Measurements from ENCODE around the gene IQCH. TPM values are rescaled to one million over a fixed set of nuclear protein-coding genes. Genes with fewer than 3 reads are reported as not detected.

IQCH gene
- total RNA-seq, 1 experiment from 2014 or later = 2.4 TPM

DNA sequence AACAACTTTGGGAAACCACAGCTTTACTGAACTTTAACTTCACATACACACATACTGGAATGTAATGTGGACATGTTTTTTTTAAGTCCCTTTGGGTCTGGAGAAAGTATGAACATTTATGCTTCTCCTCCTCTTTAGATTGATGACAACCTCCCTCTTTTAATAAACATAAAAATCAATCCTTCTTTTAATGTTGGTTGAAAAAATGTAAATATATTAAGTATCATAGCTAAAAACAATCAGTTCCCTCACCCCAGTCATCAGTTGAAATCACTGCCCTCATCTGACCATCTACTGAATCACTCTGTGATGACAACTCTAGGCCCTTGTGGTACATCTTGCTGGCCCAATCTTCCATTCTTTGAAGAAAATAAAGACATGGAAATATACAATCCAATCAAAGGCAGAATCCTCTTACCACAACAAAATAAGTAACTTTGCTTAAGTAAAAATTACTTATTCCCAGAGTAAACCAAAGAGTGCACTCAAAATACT lies 6.5 kb upstream of the IQCH start:
- Mint-ChIP-seq H3K27ac (ENCODE audit: unreplicated experiment) (no peak overlapping the region), H3K4me3 (ENCODE audit: unreplicated experiment) (no peak overlapping the region)
- intact Hi-C loops (cut with micrococcal nuclease; ENCODE audit: unreplicated experiment) = no loop called here

DNA sequence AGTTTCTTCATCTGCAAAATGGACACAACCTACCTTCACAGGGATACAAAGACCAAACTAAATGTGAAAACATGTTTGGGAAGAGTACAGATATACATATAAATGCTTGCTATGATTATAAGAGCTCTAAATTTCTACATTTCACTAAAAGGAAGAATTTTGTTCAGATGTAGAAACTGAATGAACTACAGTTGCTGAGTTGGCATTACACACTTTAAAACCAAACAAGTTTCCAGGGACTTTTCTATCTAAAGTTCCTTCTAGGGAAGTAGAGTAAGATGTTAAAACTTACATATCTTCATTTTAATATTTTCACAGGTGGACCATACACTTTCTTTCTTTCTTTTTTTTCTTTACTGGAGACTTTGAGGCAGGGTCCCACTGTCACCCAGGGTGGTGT lies 4.8 kb upstream of the IQCH start:
- no peaks in the 10 kb centered on the region; the same call in 1 of the 2 replicates for H3K9me3 ChIP-seq
- ChIA-PET POLR2A (no interaction called here), CTCF (no interaction called here)
- Mint-ChIP-seq H3K36me3 (ENCODE audit: insufficient read depth, unreplicated experiment) (peaks cover 9% of the 10 kb centered on the region), H3K27me3 (ENCODE audit: insufficient read depth, unreplicated experiment) (no peaks in the 10 kb centered on the region), H3K4me3 (ENCODE audit: unreplicated experiment) (no peak overlapping the region), H3K27ac (ENCODE audit: unreplicated experiment) (no peak overlapping the region), H3K9me3 (ENCODE audit: unreplicated experiment) (peaks cover 9% of the 10 kb centered on the region), H3K4me1 (ENCODE audit: low read depth, unreplicated experiment) (peaks cover 6% of the 10 kb centered on the region)
- H3K4me3 ChIP-seq (ENCODE audit: low read depth, low read length) = no peak overlapping the region
- TF ChIP-seq, protein P1, sequence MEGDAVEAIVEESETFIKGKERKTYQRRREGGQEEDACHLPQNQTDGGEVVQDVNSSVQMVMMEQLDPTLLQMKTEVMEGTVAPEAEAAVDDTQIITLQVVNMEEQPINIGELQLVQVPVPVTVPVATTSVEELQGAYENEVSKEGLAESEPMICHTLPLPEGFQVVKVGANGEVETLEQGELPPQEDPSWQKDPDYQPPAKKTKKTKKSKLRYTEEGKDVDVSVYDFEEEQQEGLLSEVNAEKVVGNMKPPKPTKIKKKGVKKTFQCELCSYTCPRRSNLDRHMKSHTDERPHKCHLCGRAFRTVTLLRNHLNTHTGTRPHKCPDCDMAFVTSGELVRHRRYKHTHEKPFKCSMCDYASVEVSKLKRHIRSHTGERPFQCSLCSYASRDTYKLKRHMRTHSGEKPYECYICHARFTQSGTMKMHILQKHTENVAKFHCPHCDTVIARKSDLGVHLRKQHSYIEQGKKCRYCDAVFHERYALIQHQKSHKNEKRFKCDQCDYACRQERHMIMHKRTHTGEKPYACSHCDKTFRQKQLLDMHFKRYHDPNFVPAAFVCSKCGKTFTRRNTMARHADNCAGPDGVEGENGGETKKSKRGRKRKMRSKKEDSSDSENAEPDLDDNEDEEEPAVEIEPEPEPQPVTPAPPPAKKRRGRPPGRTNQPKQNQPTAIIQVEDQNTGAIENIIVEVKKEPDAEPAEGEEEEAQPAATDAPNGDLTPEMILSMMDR (IDR thresholded peaks at IDR 0.05; ENCODE audit: insufficient read depth in 1 of 2, low read depth in 1 of 2, low read length in 1 of 2, severe bottlenecking in 1 of 2, unreplicated experiment in 1 of 2) = no peak
- H3K4me1 ChIP-seq = no peaks in the 10 kb centered on the region; the same call in 1 of the 2 replicates
- intact Hi-C loops (cut with micrococcal nuclease; ENCODE audit: unreplicated experiment) = no loop called here
- H3K27me3 ChIP-seq (replicated peaks; ENCODE audit: control insufficient read depth, insufficient read depth, low read length) = no peaks in the 10 kb centered on the region
- BruUV-seq (replicated peaks) = no TSS peak
- DNase-seq = no peak
- no peaks in the 10 kb centered on the region for H3K36me3 ChIP-seq (ENCODE audit: control insufficient read depth, insufficient read depth, low read length)

More for the DNA sequence above, 6.5 kb upstream of the IQCH start:
- ChIA-PET CTCF (no interaction called here), POLR2A (no interaction called here)
- H3K4me3 ChIP-seq (ENCODE audit: low read depth, low read length) = no peak overlapping the region
- H3K9me3 ChIP-seq = no peaks in the 10 kb centered on the region; the same call in 1 of the 2 replicates
- H3K27me3 ChIP-seq (replicated peaks; ENCODE audit: control insufficient read depth, insufficient read depth, low read length) = no peaks in the 10 kb centered on the region
- no peaks in the 10 kb centered on the region for H3K36me3 Mint-ChIP-seq (ENCODE audit: insufficient read depth, unreplicated experiment)
- BruUV-seq (replicated peaks) = no TSS peak
- H3K36me3 ChIP-seq (ENCODE audit: control insufficient read depth, insufficient read depth, low read length) = no peaks in the 10 kb centered on the region
- no peak for DNase-seq
- TF ChIP-seq, protein P1 (IDR thresholded peaks at IDR 0.05; ENCODE audit: insufficient read depth in 1 of 2, low read depth in 1 of 2, low read length in 1 of 2, severe bottlenecking in 1 of 2, unreplicated experiment in 1 of 2) = no peak
- no peaks in the 10 kb centered on the region; the same call in 1 of the 2 replicates for H3K4me1 ChIP-seq
- H3K9me3 Mint-ChIP-seq (ENCODE audit: unreplicated experiment) = peaks cover 9% of the 10 kb centered on the region
- no peaks in the 10 kb centered on the region for H3K27me3 Mint-ChIP-seq (ENCODE audit: insufficient read depth, unreplicated experiment)
- H3K4me1 Mint-ChIP-seq (ENCODE audit: low read depth, unreplicated experiment) = peaks cover under 1% of the 10 kb centered on the region

DNA sequence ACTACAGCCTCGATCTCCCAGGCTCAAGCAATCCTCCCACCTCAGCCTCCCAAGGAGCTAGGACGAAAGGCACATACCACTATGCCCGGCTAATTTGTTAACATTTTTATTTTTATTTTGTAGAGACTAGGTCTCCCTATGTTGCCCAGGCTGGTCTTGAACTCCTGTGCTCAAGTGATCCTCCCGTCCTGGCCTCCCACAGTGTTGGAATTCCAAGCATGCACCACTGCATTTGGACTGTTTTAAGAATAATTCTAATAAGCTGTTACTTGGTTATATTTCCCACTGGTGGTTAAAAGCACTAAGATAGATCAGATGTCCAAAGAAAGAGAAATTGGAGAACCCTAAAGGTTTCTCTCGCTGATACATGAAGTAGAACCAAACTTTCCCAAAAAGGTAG lies 3.3 kb upstream of the IQCH start:
- Histone ChIP-seq H3K27me3 (replicated peaks; ENCODE audit: control insufficient read depth, insufficient read depth, low read length) (no peaks in the 10 kb centered on the region), H3K36me3 (ENCODE audit: control insufficient read depth, insufficient read depth, low read length) (no peaks in the 10 kb centered on the region), H3K4me1 (no peaks in the 10 kb centered on the region; the same call in 1 of the 2 replicates), H3K9me3 (no peaks in the 10 kb centered on the region; the same call in 1 of the 2 replicates), H3K4me3 (ENCODE audit: low read depth, low read length) (no peak overlapping the region)
- ChIA-PET CTCF (no interaction called here), POLR2A (no interaction called here)
- Mint-ChIP-seq H3K27ac (ENCODE audit: unreplicated experiment) (no peak overlapping the region), H3K9me3 (ENCODE audit: unreplicated experiment) (peaks cover 9% of the 10 kb centered on the region), H3K4me3 (ENCODE audit: unreplicated experiment) (no peak overlapping the region), H3K4me1 (ENCODE audit: low read depth, unreplicated experiment) (peaks cover 6% of the 10 kb centered on the region), H3K27me3 (ENCODE audit: insufficient read depth, unreplicated experiment) (no peaks in the 10 kb centered on the region), H3K36me3 (ENCODE audit: insufficient read depth, unreplicated experiment) (peaks cover 12% of the 10 kb centered on the region)
- intact Hi-C loops (cut with micrococcal nuclease; ENCODE audit: unreplicated experiment) = no loop called here
- TF ChIP-seq, protein P1 (IDR thresholded peaks at IDR 0.05; ENCODE audit: insufficient read depth in 1 of 2, low read depth in 1 of 2, low read length in 1 of 2, severe bottlenecking in 1 of 2, unreplicated experiment in 1 of 2) = no peak
- BruUV-seq (replicated peaks) = no TSS peak
- no peak for DNase-seq
